HepG2 (cell line): ENCODE data around the gene VAMP2.

Experiments
- ELF4 ChIP-seq: sonication (generic); formaldehyde crosslinking; IDR thresholded peaks from 2 replicates; pipeline ENCODE4 v1.5.0; 2020; ENCODE audit warnings: missing genetic modification reagents, mild to moderate bottlenecking, moderate library complexity, borderline replicate concordance
- EZH2 ChIP-seq: conservative IDR thresholded peaks from 2 replicates; pipeline ENCODE4 v1.6.1; 2012; ENCODE audit warnings: mild to moderate bottlenecking, low read depth, low read length, moderate library complexity
- GTF2F1 ChIP-seq: fragments of 150-350 bp; IDR thresholded peaks from 2 replicates; pipeline ENCODE4 v1.6.1; 2014; ENCODE audit warnings: low read length
- POLR2A ChIP-seq, 2 experiments: IDR thresholded peaks; 2 replicates each; pipeline ENCODE4 v1.6.1; 2011; ENCODE audit warnings: low read depth in 2 of 2, low read length in 2 of 2, mild to moderate bottlenecking in 1 of 2, moderate library complexity in 1 of 2; ENCODE audit not compliant: insufficient read depth in 1 of 2
- TBL1XR1 ChIP-seq: fragments of 150-350 bp; IDR thresholded peaks from 2 replicates; pipeline ENCODE4 v1.6.1; 2014; ENCODE audit warnings: borderline replicate concordance, low read length; ENCODE audit not compliant: partially characterized antibody
- ZNF253 ChIP-seq: sonication (generic); formaldehyde crosslinking; IDR thresholded peaks from 2 replicates; pipeline ENCODE4 v1.8.0; 2022; ENCODE audit warnings: mild to moderate bottlenecking, missing genetic modification reagents, borderline replicate concordance
- ZSCAN12 ChIP-seq: sonication (generic); formaldehyde crosslinking; IDR thresholded peaks from 2 replicates; pipeline ENCODE4 v1.9.0; 2021; ENCODE audit warnings: mild to moderate bottlenecking, missing genetic modification reagents
- TF ChIP-seq, protein P1 (sequence below): sonication (generic); formaldehyde crosslinking; IDR thresholded peaks from 2 replicates; pipeline ENCODE4 v1.4.0; 2020; ENCODE audit warnings: mild to moderate bottlenecking, missing genetic modification reagents

DNA sequence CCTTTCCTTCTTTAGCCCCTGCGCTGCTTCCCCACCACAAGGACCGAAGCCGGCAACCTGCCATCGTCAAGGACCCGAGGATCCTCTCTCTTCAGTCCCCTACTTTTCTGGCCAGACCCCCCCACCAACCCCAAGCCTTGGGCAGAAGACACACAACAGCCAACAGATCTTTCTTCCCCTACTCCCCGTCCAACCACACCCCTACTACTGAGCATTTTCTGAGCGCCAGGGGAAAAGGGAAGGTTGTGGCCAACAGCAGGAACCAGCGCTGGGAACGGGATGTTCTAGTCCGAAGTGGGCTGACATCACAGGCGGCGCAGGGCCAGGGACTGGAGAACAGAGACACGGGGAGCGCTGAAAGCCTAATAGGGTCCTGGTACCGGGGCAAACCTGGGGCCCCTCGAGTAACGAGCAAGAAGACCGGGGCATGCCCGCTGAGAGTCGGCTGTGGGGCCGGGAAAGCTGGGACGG, 11.1 kb downstream of the VAMP2 start:
- TF ChIP-seq ZNF253: no peak
- TF ChIP-seq POLR2A (IDR thresholded peaks at IDR 0.05; ENCODE audit: insufficient read depth in 1 of 2, low read depth in 2 of 2, low read length in 2 of 2): no peak
- TF ChIP-seq TBL1XR1: no peak
- no peak for TF ChIP-seq ELF4
- no peak for TF ChIP-seq GTF2F1
- TF ChIP-seq, protein P1, sequence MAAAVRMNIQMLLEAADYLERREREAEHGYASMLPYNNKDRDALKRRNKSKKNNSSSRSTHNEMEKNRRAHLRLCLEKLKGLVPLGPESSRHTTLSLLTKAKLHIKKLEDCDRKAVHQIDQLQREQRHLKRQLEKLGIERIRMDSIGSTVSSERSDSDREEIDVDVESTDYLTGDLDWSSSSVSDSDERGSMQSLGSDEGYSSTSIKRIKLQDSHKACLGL (CRISPR knock-in tag): no peak
- no peak for TF ChIP-seq EZH2
- TF ChIP-seq ZSCAN12 (CRISPR knock-in tag): no peak
